A673 (cell line): ENCODE data around the gene ZBTB44. TPM values are rescaled to one million over a fixed set of nuclear protein-coding genes. Genes with fewer than 3 reads are reported as not detected.

Source experiments
- BruUV-seq: library from RNA; stranded (reverse); fragments of 400-500 nt; replicated peaks from 2 replicates; lab custom pipeline; 2021; lab: Mats Ljungman, UMichigan
- CTCF ChIA-PET: fragments of 300-600 bp; sonication (Branson Sonifier 250); formaldehyde crosslinking; loops from one replicate; lab custom pipeline; 2022; ENCODE audit warnings: antibody characterized with exemption; lab: Charles Lee
- POLR2A ChIA-PET: fragments of 300-600 bp; sonication (Branson Sonifier 250); formaldehyde crosslinking; loops from one replicate; lab custom pipeline; 2022; ENCODE audit warnings: antibody characterized with exemption; ENCODE audit not compliant: low non-redundant PET; lab: Charles Lee
- DNase-seq: peaks from one replicate; pipeline ENCODE4 v3.0.0-alpha.2; 2015; ENCODE audit warnings: low spot score
- H3K27ac ChIP-seq: fragments of 200-600 bp; sonication (generic); 2 replicates; pipeline ENCODE4 v1.5.1; 2016; ENCODE audit warnings: mixed run types, low read depth, mild to moderate bottlenecking, mixed read lengths, antibody characterized with exemption, low read length; ENCODE audit not compliant: poor library complexity, severe bottlenecking
- H3K27me3 ChIP-seq: fragments of 200-600 bp; sonication (generic); replicated peaks from 2 replicates; pipeline ENCODE4 v1.6.1; 2017; ENCODE audit warnings: mixed run types, low read depth, mild to moderate bottlenecking, mixed read lengths, antibody characterized with exemption, low read length; ENCODE audit not compliant: insufficient read depth, poor library complexity
- H3K36me3 ChIP-seq: fragments of 200-600 bp; sonication (generic); 2 replicates; pipeline ENCODE4 v1.6.1; 2016; ENCODE audit warnings: mixed run types, mild to moderate bottlenecking, mixed read lengths, antibody characterized with exemption, low read length; ENCODE audit not compliant: insufficient read depth, poor library complexity, severe bottlenecking
- H3K4me1 ChIP-seq: fragments of 200-600 bp; sonication (generic); 2 replicates; pipeline ENCODE4 v1.6.1; 2017; ENCODE audit warnings: mixed run types, mild to moderate bottlenecking, mixed read lengths, antibody characterized with exemption, low read length; ENCODE audit not compliant: insufficient read depth, poor library complexity, severe bottlenecking
- H3K4me3 ChIP-seq: fragments of 200-600 bp; sonication (generic); 2 replicates; pipeline ENCODE4 v1.5.1; 2016; ENCODE audit warnings: low read depth, mixed run types, mild to moderate bottlenecking, mixed read lengths, low read length; ENCODE audit not compliant: poor library complexity, severe bottlenecking
- H3K9me3 ChIP-seq: fragments of 200-600 bp; sonication (generic); 2 replicates; pipeline ENCODE4 v1.6.1; 2016; ENCODE audit warnings: mixed run types, low read depth, mild to moderate bottlenecking, mixed read lengths, antibody characterized with exemption, low read length; ENCODE audit not compliant: poor library complexity, severe bottlenecking
- EZH2 ChIP-seq: fragments of 200-600 bp; sonication (generic); IDR thresholded peaks from 2 replicates; pipeline ENCODE4 v1.6.1; 2017; ENCODE audit warnings: borderline replicate concordance, low read depth, mild to moderate bottlenecking, mixed read lengths, antibody characterized with exemption, low read length; ENCODE audit not compliant: poor library complexity, severe bottlenecking
- intact Hi-C: fragments of 100-400 bp; cut with micrococcal nuclease; formaldehyde crosslinking; loops from one replicate; pipeline ENCODE4 v1.10.0; 2022; ENCODE audit not compliant: unreplicated experiment
- total RNA-seq: library from RNA; stranded (reverse); gene quantifications from 2 replicates; pipeline ENCODE4 v1.2.3, GENCODE V29; 2021
- TF ChIP-seq, protein P1 (sequence below): fragments of 300-800, 200-600 bp; sonication (generic); conservative IDR thresholded peaks from 2 replicates; pipeline ENCODE4 v1.5.1; 2017; ENCODE audit warnings: low read depth, mild to moderate bottlenecking, antibody characterized with exemption, low read length, moderate library complexity, mixed read lengths

ZBTB44 gene
- total RNA-seq, 1 experiment from 2014 or later, result 37.0 TPM

DNA sequence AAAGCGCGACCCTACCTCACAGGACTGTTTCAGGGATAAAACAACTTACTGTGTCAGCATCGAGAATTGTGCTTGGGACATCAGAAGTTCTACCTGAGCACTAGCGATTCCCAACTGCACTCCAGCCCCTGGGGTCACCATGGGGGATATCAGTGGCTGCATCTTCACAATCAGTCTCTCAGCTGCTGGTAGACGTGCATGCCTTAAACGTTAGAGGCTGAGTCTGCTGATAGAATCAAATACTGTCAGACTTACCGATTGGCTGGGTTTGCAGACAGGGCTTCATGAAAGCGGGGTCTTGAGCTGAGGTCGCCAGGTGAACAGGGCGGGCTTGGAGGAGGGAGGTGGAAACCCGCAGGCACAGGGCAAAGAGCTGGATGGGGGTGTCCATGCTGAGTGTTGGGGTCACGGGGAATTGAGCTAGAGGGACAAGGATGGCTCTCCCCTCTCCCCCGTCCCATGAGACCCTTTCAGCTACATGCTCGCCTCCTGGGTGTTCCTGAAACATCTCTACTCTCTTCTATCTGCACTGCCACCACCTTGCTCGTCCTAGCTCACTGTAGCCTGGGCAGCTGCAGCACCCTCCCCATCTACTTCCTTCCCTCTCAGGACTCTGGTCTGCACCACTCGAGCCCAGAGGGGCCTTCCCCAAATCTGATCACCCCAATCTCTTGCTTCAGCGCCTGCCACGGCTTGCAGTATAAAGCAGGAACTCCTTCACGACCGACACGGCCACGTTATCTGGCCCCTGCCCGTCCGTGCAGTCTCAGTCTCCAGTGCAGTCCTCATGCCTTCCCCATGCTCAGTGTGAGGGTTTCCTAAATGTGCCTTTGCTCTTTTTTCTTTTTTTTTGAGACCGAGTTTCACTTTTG is 111.7 kb downstream of the ZBTB44 start:
- CTCF ChIA-PET, result no interaction called here
- Histone ChIP-seq H3K36me3 (no peaks in the 10 kb centered on the region), H3K27me3 (no peaks in the 10 kb centered on the region), H3K4me3 (no peak overlapping the region), H3K27ac (no peak overlapping the region), H3K4me1 (no peaks in the 10 kb centered on the region), H3K9me3 (no peaks in the 10 kb centered on the region)
- TF ChIP-seq EZH2, result no peak
- TF ChIP-seq, protein P1, sequence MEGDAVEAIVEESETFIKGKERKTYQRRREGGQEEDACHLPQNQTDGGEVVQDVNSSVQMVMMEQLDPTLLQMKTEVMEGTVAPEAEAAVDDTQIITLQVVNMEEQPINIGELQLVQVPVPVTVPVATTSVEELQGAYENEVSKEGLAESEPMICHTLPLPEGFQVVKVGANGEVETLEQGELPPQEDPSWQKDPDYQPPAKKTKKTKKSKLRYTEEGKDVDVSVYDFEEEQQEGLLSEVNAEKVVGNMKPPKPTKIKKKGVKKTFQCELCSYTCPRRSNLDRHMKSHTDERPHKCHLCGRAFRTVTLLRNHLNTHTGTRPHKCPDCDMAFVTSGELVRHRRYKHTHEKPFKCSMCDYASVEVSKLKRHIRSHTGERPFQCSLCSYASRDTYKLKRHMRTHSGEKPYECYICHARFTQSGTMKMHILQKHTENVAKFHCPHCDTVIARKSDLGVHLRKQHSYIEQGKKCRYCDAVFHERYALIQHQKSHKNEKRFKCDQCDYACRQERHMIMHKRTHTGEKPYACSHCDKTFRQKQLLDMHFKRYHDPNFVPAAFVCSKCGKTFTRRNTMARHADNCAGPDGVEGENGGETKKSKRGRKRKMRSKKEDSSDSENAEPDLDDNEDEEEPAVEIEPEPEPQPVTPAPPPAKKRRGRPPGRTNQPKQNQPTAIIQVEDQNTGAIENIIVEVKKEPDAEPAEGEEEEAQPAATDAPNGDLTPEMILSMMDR, result no peak
- POLR2A ChIA-PET, result no interaction called here
- no TSS peak for BruUV-seq
- no peak for DNase-seq
- intact Hi-C loops, result no loop called here

DNA sequence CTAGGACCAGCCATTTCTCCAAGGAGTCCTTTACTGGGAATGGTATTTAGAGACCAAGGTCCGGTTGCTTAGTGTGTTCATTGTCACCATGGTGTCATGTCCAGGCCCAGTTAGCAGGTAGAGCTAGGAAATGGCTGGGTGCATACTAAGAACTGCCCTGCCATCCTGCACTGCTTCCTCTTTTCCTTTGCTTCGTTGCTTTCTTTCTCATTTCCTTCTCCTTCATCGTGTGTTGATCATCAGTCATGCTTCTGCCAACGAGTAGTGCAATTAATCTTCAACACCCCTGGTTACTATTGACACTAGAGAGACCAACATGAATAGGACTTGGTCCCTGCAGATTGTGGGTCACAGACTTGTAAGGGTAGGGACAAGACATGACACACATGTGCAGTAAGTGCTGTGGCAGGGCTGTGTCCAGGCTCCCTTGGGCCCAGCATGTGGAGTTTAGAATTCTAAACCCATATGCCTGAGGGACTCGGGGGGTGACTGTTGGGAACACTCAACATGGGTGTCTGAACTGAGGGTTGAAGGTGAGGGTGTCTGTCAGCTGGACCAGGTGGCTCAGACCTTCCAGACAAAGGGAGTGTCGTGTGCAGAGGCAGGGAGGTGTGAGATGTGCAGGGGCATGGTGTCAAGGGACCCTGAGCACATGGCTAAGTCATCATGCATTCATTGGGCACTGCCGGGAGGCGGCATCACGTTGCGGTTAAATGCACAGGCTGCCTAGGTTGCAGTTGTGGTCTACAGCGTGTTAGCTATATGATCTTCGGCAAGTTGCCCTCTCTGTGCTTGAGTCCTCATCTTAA is 112.5 kb downstream of the ZBTB44 start:
- no peak for DNase-seq
- intact Hi-C loops, result no loop called here
- no peaks in the 10 kb centered on the region for H3K9me3 ChIP-seq
- no TSS peak for BruUV-seq
- CTCF ChIA-PET, result no interaction called here
- no peaks in the 10 kb centered on the region for H3K4me1 ChIP-seq
- H3K27ac ChIP-seq, result no peak overlapping the region
- no peaks in the 10 kb centered on the region for H3K27me3 ChIP-seq
- POLR2A ChIA-PET, result no interaction called here
- TF ChIP-seq, protein P1, result no peak
- TF ChIP-seq EZH2, result no peak
- H3K36me3 ChIP-seq, result no peaks in the 10 kb centered on the region
- H3K4me3 ChIP-seq, result no peak overlapping the region

DNA sequence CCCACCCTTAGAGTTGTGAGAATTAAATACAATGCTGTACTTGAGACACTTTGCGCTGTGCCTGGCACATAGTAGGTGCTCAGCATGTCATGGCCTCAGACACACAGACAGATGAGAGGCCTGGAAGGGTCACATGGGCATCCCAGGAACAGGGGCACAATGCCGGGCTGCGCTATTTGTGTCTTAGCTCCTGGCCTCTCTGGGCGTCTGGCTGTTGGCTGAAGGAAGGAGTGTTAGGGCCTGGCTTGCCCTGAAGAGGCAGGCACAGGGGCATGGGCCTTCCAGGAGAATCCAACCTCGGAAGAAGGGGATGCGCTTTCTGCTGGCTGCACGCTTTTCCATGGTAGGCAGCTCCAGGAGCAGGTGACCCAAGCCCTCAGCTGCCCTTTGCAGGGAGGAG is 113.7 kb downstream of the ZBTB44 start:
- Histone ChIP-seq H3K9me3 (no peaks in the 10 kb centered on the region), H3K4me3 (no peak overlapping the region), H3K36me3 (no peaks in the 10 kb centered on the region), H3K27ac (no peak overlapping the region), H3K4me1 (no peaks in the 10 kb centered on the region), H3K27me3 (no peaks in the 10 kb centered on the region)
- ChIA-PET CTCF (interaction anchor here (1.0 kb wide), 1 partner anchor 69 kb away, joined by 3 read pairs; no protein-coding TSS in a partner anchor), POLR2A (no interaction called here)
- intact Hi-C loops, result no loop called here
- no peak for DNase-seq
- TF ChIP-seq, protein P1, result no peak
- no peak for TF ChIP-seq EZH2
- BruUV-seq, result no TSS peak
